OCI-LY1 (cell line): ENCODE data around the gene EPHB2.

ENCODE experiments used
- CTCF ChIP-seq: fragments of 200-600 bp; sonication (generic), shearing (Covaris generic); IDR thresholded peaks from 2 replicates; pipeline ENCODE4 v1.5.1; 2017; ENCODE audit warnings: mild to moderate bottlenecking, antibody characterized with exemption, low read length, moderate library complexity, mixed read lengths
- EZH2 ChIP-seq: fragments of 200-600 bp; sonication (generic), shearing (Covaris generic); IDR thresholded peaks from 2 replicates; pipeline ENCODE4 v1.8.0; 2017; ENCODE audit warnings: borderline replicate concordance, mixed run types, mild to moderate bottlenecking, antibody characterized with exemption, low read length, moderate library complexity, mixed read lengths

- TF ChIP-seq CTCF: no peak
- TF ChIP-seq EZH2: no peak
Measured at GRCh38 chr1:22869325-22869724, 158.7 kb downstream of the EPHB2 start.
